NCI-H2171 (cell line): ENCODE measurements around the gene CACNA1B.

Experiments used
- DNase-seq: peaks from one replicate; lab custom pipeline; 2025; lab: John Stamatoyannopoulos, UW

The CACNA1B gene

DNA sequence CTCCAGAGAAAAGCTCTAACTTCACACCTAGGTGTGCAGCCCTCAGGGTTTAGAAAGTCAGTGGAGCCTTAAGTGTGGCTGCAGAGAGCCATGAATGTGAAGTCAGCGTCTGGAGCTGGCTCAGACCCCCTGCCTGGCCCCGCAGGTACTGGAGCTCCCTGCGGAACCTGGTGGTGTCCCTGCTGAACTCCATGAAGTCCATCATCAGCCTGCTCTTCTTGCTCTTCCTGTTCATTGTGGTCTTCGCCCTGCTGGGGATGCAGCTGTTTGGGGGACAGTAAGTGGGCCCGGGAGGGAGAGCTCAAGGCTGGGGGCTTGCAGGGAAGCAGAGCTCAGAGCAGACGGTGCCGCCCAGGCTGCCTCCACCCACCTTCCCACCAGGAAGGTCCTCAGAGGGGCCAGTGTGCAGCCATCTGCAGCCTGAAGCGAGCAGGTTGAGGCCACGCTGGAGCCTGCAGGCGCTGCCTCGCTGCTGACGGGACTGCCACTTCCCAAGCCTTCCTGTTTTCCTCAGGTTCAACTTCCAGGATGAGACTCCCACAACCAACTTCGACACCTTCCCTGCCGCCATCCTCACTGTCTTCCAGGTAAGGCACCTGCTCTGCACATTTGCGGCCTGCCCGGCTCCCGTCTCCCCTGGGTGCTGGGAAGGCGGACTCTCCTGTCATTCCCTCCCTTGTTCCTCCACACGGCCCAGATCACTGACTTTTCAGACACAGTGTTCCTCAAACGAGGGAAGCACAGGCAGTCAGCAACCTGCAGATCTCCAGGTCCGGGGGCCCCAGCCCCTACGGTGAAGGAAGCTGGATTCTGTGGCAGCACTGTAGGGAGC, 108.9 kb downstream of the CACNA1B start:
- no peak for DNase-seq

DNA sequence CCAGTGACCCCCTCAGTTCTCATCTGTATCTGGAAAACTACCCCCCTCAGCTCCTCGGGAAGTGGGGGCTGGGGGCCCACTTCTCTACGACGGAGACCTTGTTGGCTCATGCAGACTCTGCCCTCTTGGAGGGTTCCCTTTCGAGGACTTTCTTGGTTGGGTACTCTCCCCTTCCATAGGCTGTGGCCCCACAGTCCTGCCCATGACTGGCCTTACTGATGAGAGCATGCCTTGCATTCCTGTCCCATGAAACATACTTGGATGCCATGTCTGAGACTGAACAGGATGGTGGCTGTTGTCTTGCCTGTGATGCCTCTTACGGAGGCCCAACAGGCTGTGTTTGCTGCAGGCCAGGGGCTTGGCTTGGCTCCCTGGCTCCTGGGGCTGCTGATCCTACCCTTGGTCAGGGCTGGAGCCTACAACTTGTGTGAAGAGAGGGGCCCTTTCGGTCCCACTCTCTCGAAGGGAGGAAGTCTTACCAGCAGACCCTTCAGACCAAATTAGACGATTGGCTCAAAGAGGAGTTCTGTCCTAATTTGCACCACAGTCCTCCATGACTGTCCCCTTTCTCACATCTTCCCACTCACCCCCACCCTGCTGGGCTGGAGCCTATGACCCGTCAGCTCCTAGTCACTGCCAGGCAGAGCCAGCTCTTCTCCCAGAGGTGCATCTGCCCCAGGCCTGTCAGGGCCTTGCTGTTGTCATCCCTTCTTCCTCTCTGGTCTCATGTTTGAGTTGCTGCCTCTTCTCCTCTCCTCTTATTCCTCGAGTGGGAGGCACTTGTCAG, 109.9 kb downstream of the CACNA1B start:
- no peak for DNase-seq

GRCh38 chr9:137988051-137988450, 110.5 kb downstream of the CACNA1B start:
- no peak for DNase-seq

GRCh38 chr9:137988701-137989100, 111.1 kb downstream of the CACNA1B start:
- no peak for DNase-seq

DNA sequence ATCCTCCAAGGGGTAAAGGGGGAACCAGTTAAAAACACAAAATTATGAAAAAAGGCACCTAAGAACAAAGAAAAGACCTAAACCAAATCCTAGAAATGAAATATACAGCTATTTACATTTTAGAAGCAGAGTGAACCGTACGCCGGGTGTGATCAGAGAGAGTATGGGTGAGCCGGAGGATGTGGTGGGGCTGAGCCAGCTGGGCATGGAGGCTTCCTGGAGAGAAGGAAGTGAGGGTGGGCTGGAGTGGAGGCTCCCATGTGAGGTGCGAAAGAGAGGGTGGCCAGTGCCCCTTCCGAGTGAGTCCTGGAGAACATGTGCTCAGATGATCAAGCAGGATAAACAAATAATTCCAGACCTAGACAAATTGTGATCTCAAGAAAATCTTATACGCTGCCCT, 111.6 kb downstream of the CACNA1B start:
- no peak for DNase-seq

DNA sequence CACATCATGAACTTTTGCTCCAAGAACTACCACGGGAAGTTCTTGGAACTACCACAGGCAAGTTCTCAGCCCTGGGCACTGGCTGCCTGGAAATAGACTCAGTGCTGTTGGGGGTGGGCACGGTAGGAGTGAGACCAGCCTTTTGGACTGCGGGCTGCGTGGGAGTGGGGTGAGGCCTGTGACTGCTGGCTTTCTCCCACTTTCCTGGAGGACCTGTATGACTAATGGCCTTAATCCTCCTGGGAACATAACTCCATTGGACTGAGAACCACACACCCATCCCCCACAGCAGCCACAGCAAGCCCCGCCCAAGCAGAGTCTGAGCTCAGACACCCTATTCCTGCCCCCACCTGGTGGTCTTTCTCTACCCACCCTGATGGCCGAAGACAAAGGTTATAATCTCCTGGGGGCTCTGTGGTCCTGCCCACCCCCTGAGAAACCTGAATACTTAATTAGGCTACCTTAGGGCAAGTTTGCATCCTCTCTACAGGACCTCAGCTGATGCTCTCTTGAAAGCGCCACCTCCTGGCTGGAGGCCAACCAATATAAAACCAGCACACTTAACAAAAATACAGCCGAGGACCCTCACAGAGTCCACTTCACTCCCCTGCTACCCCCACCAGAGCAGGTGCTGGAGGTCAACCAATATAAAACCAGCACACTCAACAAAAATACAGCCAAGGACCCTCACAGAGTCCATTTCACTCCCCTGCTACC, 112.6 kb downstream of the CACNA1B start:
- DNase-seq: no peak

GRCh38 chr9:138003485-138004190, 126.1 kb downstream of the CACNA1B start:
- no peak for DNase-seq

- no peak for DNase-seq
Measured at GRCh38 chr9:138006576-138007233, 129.1 kb downstream of the CACNA1B start.

GRCh38 chr9:138007566-138007917, 130.0 kb downstream of the CACNA1B start:
- DNase-seq: no peak

- DNase-seq: no peak
Measured at GRCh38 chr9:138007918-138008841, 130.6 kb downstream of the CACNA1B start.

DNA sequence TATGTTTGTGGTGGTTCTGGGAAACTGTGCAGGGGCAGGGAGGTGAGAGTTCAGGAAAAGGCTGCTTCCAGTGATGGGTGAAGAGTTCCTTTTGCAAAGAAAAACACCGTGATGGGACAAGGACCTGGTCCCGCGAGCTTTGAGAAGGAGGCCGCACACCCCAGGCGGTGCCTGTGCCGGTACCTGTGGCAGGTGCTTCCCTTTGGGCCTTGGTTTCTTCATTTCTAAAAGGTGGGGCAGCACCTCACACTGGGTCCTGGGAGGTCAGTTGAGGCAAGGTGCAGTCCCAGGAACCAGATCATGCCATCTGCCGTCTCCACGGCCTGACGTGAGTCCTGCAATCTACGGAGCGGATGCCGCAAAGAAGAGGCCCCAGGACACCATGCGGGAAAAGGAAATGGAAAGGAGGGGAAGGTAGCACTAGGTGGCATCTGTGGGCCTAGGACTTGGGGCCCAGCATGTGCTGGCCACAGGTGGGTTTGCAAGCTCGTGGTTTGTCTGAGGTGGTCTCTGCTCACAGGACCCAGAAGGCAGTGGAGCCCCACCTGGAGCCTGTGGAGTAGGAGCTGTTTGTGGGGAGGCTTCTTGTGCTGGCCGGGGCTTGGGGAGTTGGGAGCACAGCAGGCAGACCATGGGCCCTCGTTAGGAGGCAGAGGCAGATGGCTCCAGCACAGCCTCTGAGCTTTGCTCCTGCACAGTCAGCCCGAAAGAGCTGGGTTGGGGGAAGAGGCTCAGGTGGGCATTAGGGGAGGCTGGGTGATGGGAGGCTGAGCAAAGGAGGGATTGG, 131.6 kb downstream of the CACNA1B start:
- DNase-seq: peak; percentile 13

GRCh38 chr9:138009803-138010690, 132.5 kb downstream of the CACNA1B start:
- DNase-seq: peak; percentile 88

DNA sequence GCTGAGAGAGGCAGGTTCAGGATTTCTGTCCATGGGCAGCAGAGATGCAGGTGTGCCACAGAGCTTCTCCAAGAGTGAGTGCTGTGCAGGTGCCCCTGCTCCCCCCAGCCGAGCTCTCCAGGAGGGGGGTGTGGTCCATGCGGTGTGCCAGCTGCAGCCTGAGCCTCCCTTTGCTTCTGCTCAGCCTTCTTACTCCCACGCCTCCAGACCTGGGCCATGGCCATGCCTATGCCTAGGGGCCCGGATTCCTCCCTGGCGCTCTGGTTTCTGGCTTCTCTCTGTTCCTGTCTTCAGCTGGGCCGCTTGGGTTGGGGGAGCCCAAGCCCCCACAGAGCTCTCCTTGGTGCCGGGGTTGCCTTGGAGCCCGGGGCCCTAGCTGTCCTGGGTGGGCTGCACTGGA, 133.3 kb downstream of the CACNA1B start:
- no peak for DNase-seq

DNA sequence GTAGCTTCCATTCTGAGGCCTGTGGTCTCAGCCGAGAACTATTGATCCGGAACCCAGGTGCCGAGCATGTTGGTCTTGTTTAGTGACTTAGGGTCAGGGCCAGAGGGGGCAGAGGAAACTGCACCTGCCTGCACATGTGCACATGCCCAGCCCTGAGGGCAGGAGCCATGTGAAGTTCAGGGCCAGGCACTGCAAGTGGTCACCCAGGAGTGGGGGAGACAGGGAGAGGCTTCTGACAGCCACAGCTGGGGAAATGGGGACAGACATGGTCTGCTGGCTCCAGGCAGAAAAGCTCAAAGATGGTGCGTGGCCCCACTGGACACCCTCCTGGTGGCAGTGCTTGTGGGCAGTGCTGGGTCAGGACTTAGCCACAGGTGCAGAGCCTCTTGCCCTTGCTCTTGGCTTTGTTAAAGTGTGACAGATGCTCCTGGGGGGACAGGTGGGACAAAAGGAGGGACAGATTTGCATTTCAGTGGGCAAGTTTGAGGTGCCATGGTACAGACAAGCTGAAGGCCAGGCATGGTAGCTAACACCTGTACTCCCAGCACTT, 134.4 kb downstream of the CACNA1B start:
- DNase-seq: no peak

DNA sequence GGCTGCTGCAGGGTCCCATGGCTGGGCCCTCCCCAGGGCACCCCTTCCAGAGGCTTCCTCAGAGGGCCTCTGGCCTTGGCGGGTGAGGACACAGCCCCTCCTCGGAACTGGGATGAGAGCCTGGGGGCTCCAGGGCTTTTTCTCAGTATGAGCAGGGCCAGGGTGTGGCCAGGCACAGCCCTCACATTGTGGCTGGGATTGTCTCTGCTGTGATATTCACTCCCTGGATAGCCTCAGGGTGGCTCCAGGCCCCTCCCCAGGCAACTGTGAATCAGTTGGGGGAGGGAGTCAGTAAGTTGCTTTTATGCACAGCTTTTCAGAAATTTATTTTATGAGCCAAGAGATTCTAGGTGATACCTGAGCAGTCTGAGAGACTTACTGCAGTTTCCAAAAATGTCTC, 135.7 kb downstream of the CACNA1B start:
- no peak for DNase-seq

- no peak for DNase-seq
Measured at GRCh38 chr9:138013836-138014562, 136.4 kb downstream of the CACNA1B start.

DNA sequence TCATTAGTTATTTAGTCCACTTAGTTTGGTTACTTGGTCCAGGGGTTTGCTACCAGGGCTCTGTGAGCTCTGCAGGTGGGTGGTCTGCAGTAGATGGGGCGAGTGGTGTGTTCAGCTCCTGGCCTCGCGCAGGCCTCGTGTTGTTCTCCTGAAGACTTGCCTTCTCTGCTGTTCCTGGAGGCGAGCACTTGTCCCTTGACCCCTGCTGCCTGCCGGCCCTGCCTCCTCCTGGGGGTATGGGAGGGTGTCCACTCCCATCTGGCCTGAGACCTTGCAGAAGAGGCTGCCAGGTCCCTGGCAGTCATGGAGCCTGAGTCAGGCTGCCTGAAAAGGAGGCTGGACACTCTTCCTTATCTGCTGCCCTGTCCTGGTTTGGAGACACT, 137.0 kb downstream of the CACNA1B start:
- DNase-seq: no peak
